ENCODE data around the gene HSBP1L1. TPM values are rescaled to one million over a fixed set of nuclear protein-coding genes. Genes with fewer than 3 reads are reported as not detected.

The HSBP1L1 gene
- total RNA-seq, 1 experiment from 2014 or later, result 56.8 TPM

DNA sequence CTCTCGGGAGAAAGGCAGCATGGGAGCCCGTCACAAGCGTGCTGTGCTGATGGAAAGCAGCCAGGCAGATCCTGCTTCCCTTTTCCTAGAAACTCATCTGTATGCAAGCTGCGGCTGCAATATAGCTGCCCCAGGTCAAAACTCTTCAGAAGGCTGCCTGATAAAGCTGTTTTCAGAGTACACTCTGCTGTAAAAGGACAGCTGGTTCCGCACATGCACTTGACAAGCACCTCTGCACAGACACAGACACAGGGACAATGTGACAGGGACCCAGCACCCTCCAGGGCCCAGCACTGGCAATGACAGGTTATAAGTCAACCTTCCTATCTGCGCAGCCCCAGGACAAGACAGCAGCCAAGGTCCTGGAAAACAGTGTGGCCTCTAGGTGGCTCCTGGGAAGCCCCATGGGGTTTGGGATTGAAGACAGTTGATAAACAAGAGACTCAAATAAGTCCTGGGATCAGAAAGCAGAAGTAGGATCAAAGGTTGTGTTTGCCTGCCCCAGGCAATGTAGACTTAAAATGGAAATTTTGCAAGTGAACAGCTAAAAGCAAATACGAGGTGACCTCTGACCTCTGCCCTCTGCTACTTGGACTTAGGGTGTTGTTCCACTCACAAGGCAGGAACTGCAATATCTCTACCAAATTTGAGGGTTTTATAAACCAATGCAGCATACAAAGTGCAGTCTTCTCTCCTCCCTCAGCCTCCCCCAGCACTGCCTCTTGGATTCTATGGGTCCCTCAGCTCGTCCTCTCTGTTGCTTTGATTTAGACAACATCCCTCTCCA, 29.9 kb upstream of the HSBP1L1 start:
- ATAC-seq (peak; percentile 58), DNase-seq (peak; percentile 13)
- no peak overlapping the region for H3K9ac ChIP-seq (ENCODE audit: low read length)
- no peaks in the 10 kb centered on the region for H3F3A ChIP-seq (ENCODE audit: low read length, unreplicated experiment)
- TF ChIP-seq EZH2 (IDR thresholded peaks at IDR 0.05; ENCODE audit: low read length, unreplicated experiment) (no peak), EZH2phosphoT487 (IDR thresholded peaks at IDR 0.05; ENCODE audit: borderline replicate concordance, low read length) (no peak)
- TF ChIP-seq, protein P1, sequence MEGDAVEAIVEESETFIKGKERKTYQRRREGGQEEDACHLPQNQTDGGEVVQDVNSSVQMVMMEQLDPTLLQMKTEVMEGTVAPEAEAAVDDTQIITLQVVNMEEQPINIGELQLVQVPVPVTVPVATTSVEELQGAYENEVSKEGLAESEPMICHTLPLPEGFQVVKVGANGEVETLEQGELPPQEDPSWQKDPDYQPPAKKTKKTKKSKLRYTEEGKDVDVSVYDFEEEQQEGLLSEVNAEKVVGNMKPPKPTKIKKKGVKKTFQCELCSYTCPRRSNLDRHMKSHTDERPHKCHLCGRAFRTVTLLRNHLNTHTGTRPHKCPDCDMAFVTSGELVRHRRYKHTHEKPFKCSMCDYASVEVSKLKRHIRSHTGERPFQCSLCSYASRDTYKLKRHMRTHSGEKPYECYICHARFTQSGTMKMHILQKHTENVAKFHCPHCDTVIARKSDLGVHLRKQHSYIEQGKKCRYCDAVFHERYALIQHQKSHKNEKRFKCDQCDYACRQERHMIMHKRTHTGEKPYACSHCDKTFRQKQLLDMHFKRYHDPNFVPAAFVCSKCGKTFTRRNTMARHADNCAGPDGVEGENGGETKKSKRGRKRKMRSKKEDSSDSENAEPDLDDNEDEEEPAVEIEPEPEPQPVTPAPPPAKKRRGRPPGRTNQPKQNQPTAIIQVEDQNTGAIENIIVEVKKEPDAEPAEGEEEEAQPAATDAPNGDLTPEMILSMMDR (conservative IDR thresholded peaks at IDR 0.05; ENCODE audit: low read depth, low read length), result peak; percentile 40; the same call in 1 of the 2 replicates
- H3K36me3 ChIP-seq (ENCODE audit: low read depth, low read length), result peaks cover 44% of the 10 kb centered on the region
- no peak overlapping the region for H3K27ac ChIP-seq (ENCODE audit: low read length)
- H3K27me3 ChIP-seq (ENCODE audit: low read length), result no peaks in the 10 kb centered on the region
- H3K4me1 ChIP-seq (ENCODE audit: insufficient read depth, low read length), result no peaks in the 10 kb centered on the region
- no TSS peak for BruUV-seq (replicated peaks)
- ChIA-PET CTCF (interaction anchor here (0.6 to 1.1 kb wide), 4 partner anchors 27 to 322 kb away, joined by 3 to 10 read pairs (median 3); no protein-coding TSS in a partner anchor), POLR2A (ENCODE audit: unreplicated experiment) (no interaction called here)
- peaks cover 58% of the 10 kb centered on the region for H3K79me2 ChIP-seq (ENCODE audit: low read length)
- H2AFZ ChIP-seq (ENCODE audit: low read length), result no peak overlapping the region
- no peak overlapping the region for H3K4me3 ChIP-seq (ENCODE audit: low read length)
- H3K9me3 ChIP-seq (ENCODE audit: low read length), result peaks cover 17% of the 10 kb centered on the region
- H3K9me2 ChIP-seq (replicated peaks; ENCODE audit: low read length), result no peaks in the 10 kb centered on the region
- H3K4me2 ChIP-seq (ENCODE audit: low read length), result no peak overlapping the region
- H4K20me1 ChIP-seq (ENCODE audit: low read length), result no peaks in the 10 kb centered on the region
- intact Hi-C loops (cut with micrococcal nuclease), result loop anchor here (2.0 to 10.0 kb wide), 4 partner anchors 26 to 213 kb away; partner anchors contain the start of gene TXNL4A

GRCh38 chr18:79935098-79935480, 29.4 kb upstream of the HSBP1L1 start:
- DNase-seq (no peak), ATAC-seq (no peak)
- H3K4me1 ChIP-seq (ENCODE audit: insufficient read depth, low read length), result no peaks in the 10 kb centered on the region
- no peaks in the 10 kb centered on the region for H3F3A ChIP-seq (ENCODE audit: low read length, unreplicated experiment)
- no peak overlapping the region for H2AFZ ChIP-seq (ENCODE audit: low read length)
- ChIA-PET CTCF (interaction anchor here (0.6 kb wide), 1 partner anchor 52 kb away, joined by 3 read pairs; no protein-coding TSS in a partner anchor), POLR2A (ENCODE audit: unreplicated experiment) (no interaction called here)
- no peaks in the 10 kb centered on the region for H4K20me1 ChIP-seq (ENCODE audit: low read length)
- no peaks in the 10 kb centered on the region for H3K27me3 ChIP-seq (ENCODE audit: low read length)
- peaks cover 60% of the 10 kb centered on the region for H3K79me2 ChIP-seq (ENCODE audit: low read length)
- TF ChIP-seq EZH2 (IDR thresholded peaks at IDR 0.05; ENCODE audit: low read length, unreplicated experiment), result no peak
- TF ChIP-seq EZH2phosphoT487 (IDR thresholded peaks at IDR 0.05; ENCODE audit: borderline replicate concordance, low read length), result no peak
- TF ChIP-seq, protein P1 (conservative IDR thresholded peaks at IDR 0.05; ENCODE audit: low read depth, low read length), result no peak
- H3K4me2 ChIP-seq (ENCODE audit: low read length), result no peak overlapping the region
- no peak overlapping the region for H3K27ac ChIP-seq (ENCODE audit: low read length)
- no peak overlapping the region for H3K4me3 ChIP-seq (ENCODE audit: low read length)
- peaks cover 38% of the 10 kb centered on the region for H3K36me3 ChIP-seq (ENCODE audit: low read depth, low read length)
- intact Hi-C loops (cut with micrococcal nuclease), result loop anchor here (2.0 to 10.0 kb wide), 3 partner anchors 26 to 92 kb away; partner anchors contain the start of gene TXNL4A
- no peaks in the 10 kb centered on the region for H3K9me2 ChIP-seq (replicated peaks; ENCODE audit: low read length)
- peaks cover 11% of the 10 kb centered on the region; the same call in 1 of the 2 replicates for H3K9me3 ChIP-seq (ENCODE audit: low read length)
- no TSS peak for BruUV-seq (replicated peaks)
- no peak overlapping the region for H3K9ac ChIP-seq (ENCODE audit: low read length)

GRCh38 chr18:79935499-79935898, 28.9 kb upstream of the HSBP1L1 start:
- no TSS peak for BruUV-seq (replicated peaks)
- no peak overlapping the region for H2AFZ ChIP-seq (ENCODE audit: low read length)
- no peak for DNase-seq
- ChIA-PET CTCF (no interaction called here), POLR2A (ENCODE audit: unreplicated experiment) (no interaction called here)
- no peak for ATAC-seq
- peaks cover 63% of the 10 kb centered on the region for H3K79me2 ChIP-seq (ENCODE audit: low read length)
- no peak for TF ChIP-seq EZH2 (IDR thresholded peaks at IDR 0.05; ENCODE audit: low read length, unreplicated experiment)
- TF ChIP-seq EZH2phosphoT487 (IDR thresholded peaks at IDR 0.05; ENCODE audit: borderline replicate concordance, low read length), result no peak
- TF ChIP-seq, protein P1 (conservative IDR thresholded peaks at IDR 0.05; ENCODE audit: low read depth, low read length), result no peak
- intact Hi-C loops (cut with micrococcal nuclease), result loop anchor here (2.0 to 10.0 kb wide), 3 partner anchors 25 to 91 kb away; partner anchors contain the start of gene TXNL4A
- H3K27ac ChIP-seq (ENCODE audit: low read length), result no peak overlapping the region
- no peak overlapping the region for H3K4me2 ChIP-seq (ENCODE audit: low read length)
- H3K4me3 ChIP-seq (ENCODE audit: low read length), result no peak overlapping the region
- no peaks in the 10 kb centered on the region for H3F3A ChIP-seq (ENCODE audit: low read length, unreplicated experiment)
- H3K36me3 ChIP-seq (ENCODE audit: low read depth, low read length), result peaks cover 34% of the 10 kb centered on the region
- no peak overlapping the region for H3K9ac ChIP-seq (ENCODE audit: low read length)
- no peaks in the 10 kb centered on the region for H3K9me2 ChIP-seq (replicated peaks; ENCODE audit: low read length)
- H3K9me3 ChIP-seq (ENCODE audit: low read length), result peaks cover 11% of the 10 kb centered on the region; the same call in 1 of the 2 replicates
- no peaks in the 10 kb centered on the region for H3K27me3 ChIP-seq (ENCODE audit: low read length)
- no peaks in the 10 kb centered on the region for H3K4me1 ChIP-seq (ENCODE audit: insufficient read depth, low read length)
- H4K20me1 ChIP-seq (ENCODE audit: low read length), result no peaks in the 10 kb centered on the region

Data from PC-3 (cell line).